T-cell (primary cell): ENCODE data around the gene DNAJB11. TPM values are rescaled to one million over a fixed set of nuclear protein-coding genes. Genes with fewer than 3 reads are reported as not detected.

Source experiments
- total RNA-seq, 35 experiments: library from RNA in 6 of 35; stranded (reverse) in 6 of 35; fragments of 120-200 nt in 1 of 35; gene quantifications; one replicate each; pipeline versions ENCODE4 v1.2.1 to v1.2.4 and lab custom pipeline; 2013 to 2026

Gene DNAJB11
- total RNA-seq, 5 donors from 2014 or later (not counting 1 experiment from before 2014, with no cell fraction given), result 28.7 to 65.4 (median 31.7) TPM

Other genes with a start within 250 kb of the DNAJB11 start
- gene DGKG, start 208.5 kb upstream of the DNAJB11 start, total RNA-seq, result under 1 TPM in 2 of 5 donors, not detected in 3; 0.03 to 0.10 TPM
- 10 to 100 TPM in 1 of 5 donors, 1 to 10 TPM in 4; 5.5 to 10.4 (median 7.8) TPM for gene CRYGS, start 26.3 kb upstream of the DNAJB11 start, total RNA-seq
- gene TBCCD1, start 3.4 kb upstream of the DNAJB11 start, total RNA-seq, result 10 to 100 TPM; 16.1 to 17.4 (median 16.5) TPM
- gene AHSG, start 42.3 kb downstream of the DNAJB11 start, total RNA-seq, result 1 to 10 TPM in 3 of 5 donors, not detected in 2; 1.8 to 1.9 (median 1.9) TPM
- not detected for gene FETUB, start 69.7 kb downstream of the DNAJB11 start, total RNA-seq
- under 1 TPM in 1 of 5 donors, not detected in 4; 0.38 TPM for gene HRG, start 95.3 kb downstream of the DNAJB11 start, total RNA-seq
- under 1 TPM in 3 of 5 donors, not detected in 2; 0.22 to 0.47 (median 0.30) TPM for gene KNG1, start 146.6 kb downstream of the DNAJB11 start, total RNA-seq
- 100 to 1,000 TPM; 544 to 870 (median 576) TPM for gene EIF4A2, start 212.9 kb downstream of the DNAJB11 start, total RNA-seq
- gene RFC4, start 235.8 kb downstream of the DNAJB11 start, total RNA-seq, result 10 to 100 TPM; 13.4 to 21.0 (median 19.2) TPM